ENCODE data around the gene NOXA1. TPM values are rescaled to one million over a fixed set of nuclear protein-coding genes. Genes with fewer than 3 reads are reported as not detected.

The NOXA1 gene
- total and polyA plus RNA-seq, 5 donors from 2014 or later: 0.83 to 3.8 (median 1.9) TPM

- no peaks in the 10 kb centered on the region for H3K27me3 Mint-ChIP-seq
- no peak overlapping the region for H3K4me3 Mint-ChIP-seq
- no peaks in the 10 kb centered on the region for H3K9me3 Mint-ChIP-seq
- H3K27ac ChIP-seq (ENCODE audit: insufficient read depth, low read length, poor library complexity, severe bottlenecking): peak overlapping the region; percentile 19
- no peaks in the 10 kb centered on the region for H3K27me3 ChIP-seq (ENCODE audit: control insufficient read depth, insufficient read depth, low read length)
- H3K4me1 ChIP-seq (ENCODE audit: control insufficient read depth, insufficient read depth, low read length, poor library complexity, severe bottlenecking): peaks cover 35% of the 10 kb centered on the region
- no peaks in the 10 kb centered on the region for H3K36me3 Mint-ChIP-seq
- DNase-seq: no peak
- no peak for ATAC-seq (ENCODE audit: low read depth in 2 of 2)
- H3K9me3 ChIP-seq (ENCODE audit: control insufficient read depth in 2 of 2, low read length in 2 of 2): no peaks in the 10 kb centered on the region
- H3K4me3 ChIP-seq (ENCODE audit: low read depth, low read length): no peak overlapping the region
- H3K4me1 Mint-ChIP-seq: peaks cover 0 to 21% (median 3%) of the 10 kb centered on the region in 4 donors
- H3K27ac Mint-ChIP-seq: peak overlapping the region in 1 of 3 donors; percentile 99
- no peaks in the 10 kb centered on the region for H3K36me3 ChIP-seq (ENCODE audit: control insufficient read depth, insufficient read depth, low read length)
Measured at GRCh38 chr9:137389428-137389746, 33.8 kb upstream of the NOXA1 start.

DNA sequence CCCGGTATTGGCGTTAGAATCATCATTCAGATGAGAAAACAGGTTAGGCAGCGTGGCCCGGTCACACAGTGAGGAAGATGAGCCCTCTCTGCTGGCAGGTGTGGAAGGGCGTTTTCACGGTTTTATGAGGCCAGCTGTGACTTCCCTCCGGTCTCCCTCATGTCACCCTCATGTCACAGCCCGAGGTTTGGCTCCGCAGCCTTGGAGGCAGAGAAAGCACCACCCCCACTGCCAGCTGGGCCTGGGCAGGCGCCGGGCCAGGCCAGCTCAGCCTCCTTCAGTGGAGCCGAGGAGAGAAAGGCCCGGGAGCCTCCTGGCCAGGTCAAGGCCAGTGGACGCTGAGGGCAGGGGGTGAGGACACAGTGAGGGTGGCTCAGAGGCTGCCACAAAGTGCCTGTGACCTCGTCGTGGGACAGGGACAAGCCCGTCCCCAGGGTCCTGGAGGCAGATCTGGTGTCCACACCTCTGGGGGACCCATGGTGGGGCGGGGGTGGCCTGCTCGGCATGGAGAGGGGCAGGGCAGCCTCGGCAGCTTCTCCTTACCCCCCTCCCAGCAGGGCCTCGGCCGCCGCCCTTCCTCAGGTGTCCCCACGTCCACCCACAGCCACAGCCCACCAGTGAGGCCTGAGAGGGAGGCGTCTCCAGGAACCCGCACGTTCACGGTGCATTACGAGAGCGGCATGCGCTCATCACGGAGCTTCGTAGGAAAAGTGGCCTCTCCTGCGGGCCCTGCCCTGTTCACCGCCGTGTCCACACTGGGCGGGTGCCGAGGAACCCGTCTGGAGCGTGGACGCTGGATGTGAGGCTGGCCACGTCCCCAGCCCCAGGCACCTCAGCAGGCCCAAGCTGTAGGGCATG is 32.4 kb upstream of the NOXA1 start:
- Histone ChIP-seq H3K27ac (ENCODE audit: insufficient read depth, low read length, poor library complexity, severe bottlenecking) (peak overlapping the region; percentile 14), H3K27me3 (ENCODE audit: control insufficient read depth, insufficient read depth, low read length) (no peaks in the 10 kb centered on the region), H3K36me3 (ENCODE audit: control insufficient read depth, insufficient read depth, low read length) (no peaks in the 10 kb centered on the region), H3K4me1 (ENCODE audit: control insufficient read depth, insufficient read depth, low read length, poor library complexity, severe bottlenecking) (peaks cover 35% of the 10 kb centered on the region), H3K9me3 (ENCODE audit: control insufficient read depth in 2 of 2, low read length in 2 of 2) (no peaks in the 10 kb centered on the region), H3K4me3 (ENCODE audit: low read depth, low read length) (no peak overlapping the region)
- Mint-ChIP-seq H3K36me3 (no peaks in the 10 kb centered on the region), H3K4me1 (peaks cover 0 to 19% (median 3%) of the 10 kb centered on the region in 4 donors), H3K27me3 (no peaks in the 10 kb centered on the region), H3K4me3 (peak overlapping the region in 1 of 4 donors; percentile 16), H3K27ac (peak overlapping the region in 1 of 3 donors; percentile 95), H3K9me3 (no peaks in the 10 kb centered on the region)
- DNase-seq (no peak), ATAC-seq (ENCODE audit: low read depth in 2 of 2) (no peak)

GRCh38 chr9:137391411-137391754 is 31.8 kb upstream of the NOXA1 start:
- H3K27me3 Mint-ChIP-seq: no peaks in the 10 kb centered on the region

GRCh38 chr9:137392232-137393007 is 30.8 kb upstream of the NOXA1 start:
- Mint-ChIP-seq H3K27me3 (no peaks in the 10 kb centered on the region), H3K9me3 (no peaks in the 10 kb centered on the region), H3K36me3 (peaks cover 3% of the 10 kb centered on the region), H3K4me1 (peaks cover 2 to 9% (median 4%) of the 10 kb centered on the region in 4 donors), H3K4me3 (no peak overlapping the region), H3K27ac (no peak overlapping the region)
- Histone ChIP-seq H3K4me1 (ENCODE audit: control insufficient read depth, insufficient read depth, low read length, poor library complexity, severe bottlenecking) (peaks cover 21% of the 10 kb centered on the region), H3K27me3 (ENCODE audit: control insufficient read depth, insufficient read depth, low read length) (no peaks in the 10 kb centered on the region), H3K4me3 (ENCODE audit: low read depth, low read length) (no peak overlapping the region), H3K27ac (ENCODE audit: insufficient read depth, low read length, poor library complexity, severe bottlenecking) (no peak overlapping the region), H3K9me3 (ENCODE audit: control insufficient read depth in 2 of 2, low read length in 2 of 2) (no peaks in the 10 kb centered on the region), H3K36me3 (ENCODE audit: control insufficient read depth, insufficient read depth, low read length) (no peaks in the 10 kb centered on the region)
- DNase-seq (no peak), ATAC-seq (ENCODE audit: low read depth in 2 of 2) (no peak)

More at GRCh38 chr9:137391411-137391754, 31.8 kb upstream of the NOXA1 start:
- Mint-ChIP-seq H3K27ac (no peak overlapping the region), H3K36me3 (no peaks in the 10 kb centered on the region), H3K4me1 (peaks cover 0 to 14% (median 3%) of the 10 kb centered on the region in 4 donors), H3K4me3 (no peak overlapping the region), H3K9me3 (no peaks in the 10 kb centered on the region)
- Histone ChIP-seq H3K4me1 (ENCODE audit: control insufficient read depth, insufficient read depth, low read length, poor library complexity, severe bottlenecking) (peaks cover 31% of the 10 kb centered on the region), H3K27ac (ENCODE audit: insufficient read depth, low read length, poor library complexity, severe bottlenecking) (no peak overlapping the region), H3K4me3 (ENCODE audit: low read depth, low read length) (no peak overlapping the region), H3K27me3 (ENCODE audit: control insufficient read depth, insufficient read depth, low read length) (no peaks in the 10 kb centered on the region), H3K9me3 (ENCODE audit: control insufficient read depth in 2 of 2, low read length in 2 of 2) (no peaks in the 10 kb centered on the region), H3K36me3 (ENCODE audit: control insufficient read depth, insufficient read depth, low read length) (no peaks in the 10 kb centered on the region)
- no peak for DNase-seq
- no peak for ATAC-seq (ENCODE audit: low read depth in 2 of 2)

GRCh38 chr9:137393176-137394150 is 29.7 kb upstream of the NOXA1 start:
- ATAC-seq (ENCODE audit: low read depth in 2 of 2) (no peak), DNase-seq (no peak)
- H3K9me3 Mint-ChIP-seq: no peaks in the 10 kb centered on the region
- no peak overlapping the region for H3K4me3 Mint-ChIP-seq
- peaks cover 9% of the 10 kb centered on the region for H3K36me3 Mint-ChIP-seq
- peaks cover 5 to 14% (median 8%) of the 10 kb centered on the region in 4 donors for H3K4me1 Mint-ChIP-seq
- no peaks in the 10 kb centered on the region for H3K9me3 ChIP-seq (ENCODE audit: control insufficient read depth in 2 of 2, low read length in 2 of 2)
- no peak overlapping the region for H3K4me3 ChIP-seq (ENCODE audit: low read depth, low read length)
- H3K27me3 ChIP-seq (ENCODE audit: control insufficient read depth, insufficient read depth, low read length): no peaks in the 10 kb centered on the region
- H3K27me3 Mint-ChIP-seq: no peaks in the 10 kb centered on the region
- H3K36me3 ChIP-seq (ENCODE audit: control insufficient read depth, insufficient read depth, low read length): no peaks in the 10 kb centered on the region
- H3K4me1 ChIP-seq (ENCODE audit: control insufficient read depth, insufficient read depth, low read length, poor library complexity, severe bottlenecking): peaks cover 10% of the 10 kb centered on the region
- H3K27ac ChIP-seq (ENCODE audit: insufficient read depth, low read length, poor library complexity, severe bottlenecking): no peak overlapping the region
- no peak overlapping the region for H3K27ac Mint-ChIP-seq

- Histone ChIP-seq H3K27ac (ENCODE audit: insufficient read depth, low read length, poor library complexity, severe bottlenecking) (no peak overlapping the region), H3K9me3 (ENCODE audit: control insufficient read depth in 2 of 2, low read length in 2 of 2) (no peaks in the 10 kb centered on the region), H3K27me3 (ENCODE audit: control insufficient read depth, insufficient read depth, low read length) (no peaks in the 10 kb centered on the region), H3K4me3 (ENCODE audit: low read depth, low read length) (no peak overlapping the region), H3K36me3 (ENCODE audit: control insufficient read depth, insufficient read depth, low read length) (no peaks in the 10 kb centered on the region), H3K4me1 (ENCODE audit: control insufficient read depth, insufficient read depth, low read length, poor library complexity, severe bottlenecking) (no peaks in the 10 kb centered on the region)
- Mint-ChIP-seq H3K9me3 (no peaks in the 10 kb centered on the region), H3K27ac (no peak overlapping the region), H3K36me3 (peaks cover 14% of the 10 kb centered on the region), H3K4me3 (no peak overlapping the region), H3K4me1 (peaks cover 5 to 14% (median 10%) of the 10 kb centered on the region in 4 donors), H3K27me3 (no peaks in the 10 kb centered on the region)
- DNase-seq: no peak
- no peak for ATAC-seq (ENCODE audit: low read depth in 2 of 2)
Measured at GRCh38 chr9:137394866-137395665, 28.1 kb upstream of the NOXA1 start.

DNA sequence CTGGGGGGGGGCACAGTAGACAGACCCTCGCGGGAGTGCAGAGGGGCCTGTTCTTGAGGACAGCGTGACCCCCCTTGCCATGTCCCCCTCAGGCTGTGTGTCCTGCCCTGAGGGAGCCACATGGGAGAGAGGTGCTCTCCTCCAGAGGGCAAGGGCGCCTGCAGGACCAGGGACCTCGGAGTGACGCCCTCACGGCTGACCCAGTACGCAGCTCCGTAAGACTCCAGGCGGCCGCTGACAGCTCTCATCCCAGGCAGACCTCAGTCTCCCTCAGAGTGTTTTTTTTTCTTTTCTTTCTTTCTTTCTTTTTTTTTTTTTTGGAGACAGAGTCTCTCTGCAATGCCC is 27.6 kb upstream of the NOXA1 start:
- Mint-ChIP-seq H3K27ac (no peak overlapping the region), H3K4me3 (no peak overlapping the region), H3K4me1 (peaks cover 5 to 13% (median 11%) of the 10 kb centered on the region in 4 donors), H3K36me3 (peaks cover 14% of the 10 kb centered on the region), H3K9me3 (no peaks in the 10 kb centered on the region), H3K27me3 (no peaks in the 10 kb centered on the region)
- no peaks in the 10 kb centered on the region for H3K27me3 ChIP-seq (ENCODE audit: control insufficient read depth, insufficient read depth, low read length)
- H3K9me3 ChIP-seq (ENCODE audit: control insufficient read depth in 2 of 2, low read length in 2 of 2): no peaks in the 10 kb centered on the region
- no peaks in the 10 kb centered on the region for H3K36me3 ChIP-seq (ENCODE audit: control insufficient read depth, insufficient read depth, low read length)
- H3K4me1 ChIP-seq (ENCODE audit: control insufficient read depth, insufficient read depth, low read length, poor library complexity, severe bottlenecking): no peaks in the 10 kb centered on the region
- no peak overlapping the region for H3K27ac ChIP-seq (ENCODE audit: insufficient read depth, low read length, poor library complexity, severe bottlenecking)
- H3K4me3 ChIP-seq (ENCODE audit: low read depth, low read length): no peak overlapping the region
- DNase-seq (no peak), ATAC-seq (ENCODE audit: low read depth in 2 of 2) (no peak)
